Activated gamma-delta T cell (primary cell): ENCODE measurements around the gene MANBA.

Experiments used
- DNase-seq: peaks from one replicate; lab custom pipeline; 2025; lab: John Stamatoyannopoulos, UW

The MANBA gene

DNA sequence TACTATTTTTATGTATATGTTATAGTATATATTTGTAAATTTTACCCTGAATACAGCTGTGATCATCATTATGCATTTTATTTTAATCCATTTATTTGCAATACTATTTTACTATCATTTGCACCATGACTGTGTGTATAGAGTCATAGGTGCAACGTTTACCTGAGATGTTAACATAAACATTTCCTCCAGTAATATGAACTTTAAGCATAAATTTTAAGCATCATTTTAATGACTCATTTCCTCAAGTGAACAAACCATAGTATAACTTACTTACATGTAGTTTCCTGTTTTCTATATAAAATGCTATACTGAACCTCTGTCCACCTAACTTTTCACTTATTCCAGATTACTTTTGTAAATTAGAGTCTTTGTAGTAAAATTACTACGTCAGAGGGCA is 166.8 kb downstream of the MANBA start:
- DNase-seq: no peak

DNA sequence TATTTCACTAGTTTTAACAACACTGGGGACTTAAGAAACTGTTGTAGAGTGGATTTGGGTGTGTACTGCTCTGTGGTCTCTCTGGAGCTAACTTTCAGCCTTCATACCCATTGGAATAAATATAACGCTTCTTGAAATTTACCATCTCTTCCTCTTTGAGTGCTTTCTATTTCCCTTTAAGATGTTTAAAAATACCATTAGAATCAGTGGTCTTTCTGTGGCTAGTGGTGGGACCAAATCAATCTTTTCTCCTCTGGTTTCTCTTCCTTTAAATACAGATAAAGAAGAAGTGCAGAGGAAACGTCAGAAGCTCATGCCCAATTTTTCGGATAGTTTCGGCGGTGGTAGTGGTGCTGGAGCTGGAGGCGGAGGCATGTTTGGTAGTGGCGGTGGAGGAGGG is 167.6 kb downstream of the MANBA start:
- DNase-seq: no peak

DNA sequence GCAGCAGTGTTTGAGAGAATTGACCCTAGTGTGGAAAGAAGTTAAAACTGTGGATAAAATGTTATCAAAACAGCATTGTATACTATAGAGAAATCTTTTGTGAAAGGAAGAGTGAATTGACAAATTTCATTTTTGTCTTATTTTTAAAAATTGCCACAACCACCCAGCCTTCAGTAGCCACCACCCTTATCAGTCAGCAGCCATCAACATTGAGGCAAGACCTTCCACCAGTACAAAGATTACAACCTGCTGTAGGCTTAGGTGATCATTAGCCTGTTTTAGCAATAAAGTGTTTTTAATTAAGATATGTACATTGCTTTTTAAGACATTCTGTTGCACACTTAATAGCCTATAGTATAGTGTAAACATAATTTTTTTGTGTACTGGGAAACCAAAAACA is 168.5 kb downstream of the MANBA start:
- DNase-seq: no peak

DNA sequence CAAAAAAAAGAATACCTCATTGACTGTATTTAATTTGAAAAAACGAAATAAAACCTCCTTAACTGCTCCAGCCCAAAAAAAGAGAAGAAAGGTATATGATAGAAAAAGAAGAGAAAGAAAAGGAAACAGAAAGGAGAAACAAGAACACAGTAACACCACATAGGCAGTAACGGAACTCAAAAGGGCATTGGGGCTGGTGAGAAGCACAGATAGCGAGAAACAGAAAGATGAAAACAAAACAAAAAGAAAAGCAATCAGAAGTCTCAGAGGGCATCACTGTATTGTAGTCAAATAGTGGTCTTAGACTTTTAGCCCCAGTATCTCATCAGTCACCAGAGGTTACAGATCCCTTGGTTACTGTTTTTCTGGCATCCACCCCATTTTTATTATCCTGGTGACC is 171.0 kb downstream of the MANBA start:
- no peak for DNase-seq

DNA sequence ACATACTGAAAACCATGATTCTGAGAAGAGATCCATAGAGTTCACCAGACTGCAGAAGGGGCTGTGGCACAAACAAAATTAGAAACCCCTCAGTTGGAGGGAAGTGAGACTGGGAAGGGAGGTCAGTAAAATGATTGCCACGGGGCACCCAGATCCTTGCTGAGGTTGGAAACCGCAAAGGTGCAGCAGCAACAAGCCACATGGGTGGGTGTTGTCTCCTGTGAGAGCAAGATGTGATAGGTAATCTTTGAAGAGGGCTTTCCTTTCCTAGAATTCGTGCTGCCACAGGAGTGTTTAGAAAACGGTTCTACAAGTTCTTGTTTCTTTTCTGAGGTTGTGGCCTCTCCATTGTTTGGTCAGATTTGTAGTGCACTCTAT is 174.1 kb downstream of the MANBA start:
- DNase-seq: no peak

DNA sequence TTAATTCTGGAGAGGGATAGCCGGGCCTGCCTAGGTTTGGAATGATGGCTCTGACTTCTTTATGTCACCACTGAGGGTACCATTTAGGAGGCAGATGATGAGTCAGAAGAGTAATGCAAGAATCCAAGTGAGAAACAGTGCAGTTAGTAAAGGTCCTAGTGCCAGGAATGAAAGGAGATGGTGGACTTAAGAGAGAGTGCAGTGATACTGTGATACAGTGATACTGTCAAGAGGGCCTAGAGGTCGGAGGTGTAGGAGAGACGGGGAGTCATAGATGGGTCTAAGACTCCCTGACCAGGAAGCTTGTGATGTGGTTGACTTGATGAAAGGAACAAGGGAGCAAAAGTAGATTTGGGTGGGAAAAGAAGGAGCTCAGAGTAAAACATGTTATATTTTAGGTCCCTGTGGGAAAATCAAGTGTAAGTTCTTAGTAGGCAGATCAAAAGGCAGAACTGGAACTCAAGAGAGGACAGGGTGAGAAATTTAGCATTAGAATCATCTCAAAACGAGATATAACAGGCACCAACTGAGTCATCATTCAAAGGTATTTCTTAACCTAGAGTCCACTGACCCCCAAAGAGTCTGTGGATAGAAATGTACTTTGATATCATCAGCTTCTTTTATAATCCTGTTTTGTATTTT is 174.6 kb downstream of the MANBA start:
- DNase-seq: no peak

DNA sequence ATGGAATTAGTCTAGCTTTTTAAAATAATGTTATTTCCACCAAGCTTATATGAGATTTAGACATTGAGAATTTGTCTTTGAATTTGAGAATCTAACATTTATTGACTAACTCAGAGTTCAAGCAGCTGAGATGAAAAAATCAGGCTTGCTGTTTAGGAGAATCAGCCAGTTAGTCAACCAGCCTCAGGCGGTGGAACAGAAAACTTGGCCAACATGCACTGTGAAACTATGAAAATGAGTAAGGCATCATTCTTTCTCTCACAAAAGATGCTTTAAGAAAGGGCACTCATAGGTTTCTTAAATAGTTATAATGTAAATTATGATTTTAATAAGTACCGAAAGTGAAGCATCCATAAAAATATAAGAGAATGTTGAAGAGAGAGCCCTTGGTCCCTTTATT is 175.4 kb downstream of the MANBA start:
- no peak for DNase-seq

DNA sequence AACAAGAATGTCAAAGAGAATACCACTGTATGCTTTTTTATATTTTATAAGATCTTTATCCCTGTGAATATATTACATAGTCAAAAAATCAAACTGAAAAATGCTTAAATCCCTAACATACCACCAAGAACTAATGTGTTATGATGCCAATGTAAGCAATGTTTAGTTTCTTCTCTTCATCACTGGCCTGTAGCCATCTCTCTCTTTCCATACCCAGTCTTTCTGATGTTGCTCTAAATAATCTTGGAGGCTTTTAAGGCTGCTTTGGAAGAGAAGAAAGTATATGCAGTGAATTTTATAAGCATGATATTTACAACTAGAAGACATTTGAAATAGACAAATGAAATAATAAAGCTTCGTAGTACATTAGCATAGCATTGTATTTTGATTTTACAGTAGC is 176.7 kb downstream of the MANBA start:
- no peak for DNase-seq
